ENCODE results near the gene MLF2. TPM values are rescaled to one million over a fixed set of nuclear protein-coding genes. Genes with fewer than 3 reads are reported as not detected.

Gene MLF2
- polyA plus RNA-seq, 1 experiment = 241 TPM

- DNase-seq (ENCODE audit: low read depth, low spot score) = no peak
- ChIA-PET CTCF (no interaction called here), POLR2A (no interaction called here)
- no peaks in the 10 kb centered on the region for H3K9me3 ChIP-seq (ENCODE audit: control insufficient read depth, insufficient read depth, low read length)
- no peak overlapping the region for H3K27ac ChIP-seq (ENCODE audit: low read depth, low read length)
- peaks cover 3% of the 10 kb centered on the region for H3K27me3 ChIP-seq (ENCODE audit: control insufficient read depth, insufficient read depth, low read length)
- H3K4me3 ChIP-seq (ENCODE audit: low read depth, low read length) = peak overlapping the region; percentile 76
- TF ChIP-seq, protein P1, sequence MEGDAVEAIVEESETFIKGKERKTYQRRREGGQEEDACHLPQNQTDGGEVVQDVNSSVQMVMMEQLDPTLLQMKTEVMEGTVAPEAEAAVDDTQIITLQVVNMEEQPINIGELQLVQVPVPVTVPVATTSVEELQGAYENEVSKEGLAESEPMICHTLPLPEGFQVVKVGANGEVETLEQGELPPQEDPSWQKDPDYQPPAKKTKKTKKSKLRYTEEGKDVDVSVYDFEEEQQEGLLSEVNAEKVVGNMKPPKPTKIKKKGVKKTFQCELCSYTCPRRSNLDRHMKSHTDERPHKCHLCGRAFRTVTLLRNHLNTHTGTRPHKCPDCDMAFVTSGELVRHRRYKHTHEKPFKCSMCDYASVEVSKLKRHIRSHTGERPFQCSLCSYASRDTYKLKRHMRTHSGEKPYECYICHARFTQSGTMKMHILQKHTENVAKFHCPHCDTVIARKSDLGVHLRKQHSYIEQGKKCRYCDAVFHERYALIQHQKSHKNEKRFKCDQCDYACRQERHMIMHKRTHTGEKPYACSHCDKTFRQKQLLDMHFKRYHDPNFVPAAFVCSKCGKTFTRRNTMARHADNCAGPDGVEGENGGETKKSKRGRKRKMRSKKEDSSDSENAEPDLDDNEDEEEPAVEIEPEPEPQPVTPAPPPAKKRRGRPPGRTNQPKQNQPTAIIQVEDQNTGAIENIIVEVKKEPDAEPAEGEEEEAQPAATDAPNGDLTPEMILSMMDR (IDR thresholded peaks at IDR 0.05; ENCODE audit: low read depth, low read length) = no peak
These were observed 51.7 kb downstream of the MLF2 start for GRCh38 chr12:6701078-6701768.

DNA sequence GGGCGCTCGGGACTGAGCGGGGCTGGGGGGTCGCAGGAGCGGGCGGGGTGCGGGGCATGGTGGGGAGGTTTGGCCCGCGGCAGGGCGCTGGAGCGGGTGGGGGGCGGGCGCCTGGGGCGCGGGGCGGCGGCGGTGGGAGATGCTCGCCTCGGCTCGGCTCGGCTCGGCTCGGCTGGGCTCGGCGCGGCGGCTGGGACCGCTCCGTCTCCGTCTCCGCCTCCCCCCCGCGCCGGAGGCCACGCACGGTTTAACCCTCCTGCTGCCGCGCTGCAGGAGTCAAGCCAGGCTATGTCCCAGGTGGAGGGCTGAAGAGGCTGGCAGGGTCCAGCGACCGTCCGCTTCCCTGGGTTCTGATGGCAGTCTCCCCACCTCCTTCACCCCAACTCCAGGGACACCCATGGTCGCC, 52.3 kb downstream of the MLF2 start, which contains the start of gene PIANP:
Gene PIANP, minus strand, starts transcription at position 170 of the 406 bp plus-strand sequence. CDS start 2,754 bp downstream, outside the sequence.
- POLR2A ChIA-PET = interaction anchor here (0.7 to 1.2 kb wide), 3 partner anchors 11 to 159 kb away, joined by 4 to 18 read pairs (median 4); partner anchors contain the start of genes COPS7A and ZNF384
- no peak for DNase-seq (ENCODE audit: low read depth, low spot score)
- CTCF ChIA-PET = no interaction called here
- peaks cover 3% of the 10 kb centered on the region for H3K27me3 ChIP-seq (ENCODE audit: control insufficient read depth, insufficient read depth, low read length)
- TF ChIP-seq, protein P1 (IDR thresholded peaks at IDR 0.05; ENCODE audit: low read depth, low read length) = no peak
- no peak within 1 kb of the TSS for H3K27ac ChIP-seq (ENCODE audit: low read depth, low read length)
- H3K9me3 ChIP-seq (ENCODE audit: control insufficient read depth, insufficient read depth, low read length) = no peaks in the 10 kb centered on the region
- peak within 1 kb of the TSS; percentile 76 for H3K4me3 ChIP-seq (ENCODE audit: low read depth, low read length)

GRCh38 chr12:6699989-6700645, 52.8 kb downstream of the MLF2 start:
- DNase-seq (ENCODE audit: low read depth, low spot score) = no peak
- Histone ChIP-seq H3K4me3 (ENCODE audit: low read depth, low read length) (peak overlapping the region; percentile 76), H3K27ac (ENCODE audit: low read depth, low read length) (no peak overlapping the region), H3K27me3 (ENCODE audit: control insufficient read depth, insufficient read depth, low read length) (peaks cover 3% of the 10 kb centered on the region), H3K9me3 (ENCODE audit: control insufficient read depth, insufficient read depth, low read length) (no peaks in the 10 kb centered on the region)
- ChIA-PET CTCF (interaction anchor here (0.6 to 2.6 kb wide), 3 partner anchors 10 to 172 kb away, joined by 3 to 12 read pairs (median 3); no protein-coding TSS in a partner anchor), POLR2A (interaction anchor here (0.6 to 1.2 kb wide), 5 partner anchors 8 to 158 kb away, joined by 3 to 18 read pairs (median 4); partner anchors contain the start of genes COPS7A, NOP2 and ZNF384)
- TF ChIP-seq, protein P1 (IDR thresholded peaks at IDR 0.05; ENCODE audit: low read depth, low read length) = no peak

GRCh38 chr12:6699259-6699988, 53.5 kb downstream of the MLF2 start:
- Histone ChIP-seq H3K4me3 (ENCODE audit: low read depth, low read length) (peak overlapping the region; percentile 76), H3K27me3 (ENCODE audit: control insufficient read depth, insufficient read depth, low read length) (peaks cover 3% of the 10 kb centered on the region), H3K9me3 (ENCODE audit: control insufficient read depth, insufficient read depth, low read length) (no peaks in the 10 kb centered on the region), H3K27ac (ENCODE audit: low read depth, low read length) (no peak overlapping the region)
- TF ChIP-seq, protein P1 (IDR thresholded peaks at IDR 0.05; ENCODE audit: low read depth, low read length) = no peak
- no peak for DNase-seq (ENCODE audit: low read depth, low spot score)
- ChIA-PET CTCF (interaction anchor here (1.2 to 2.6 kb wide), 4 partner anchors 10 to 173 kb away, joined by 3 to 12 read pairs (median 6); partner anchors contain the start of genes MLF2 and ZNF384), POLR2A (interaction anchor here (0.6 to 1.5 kb wide), 7 partner anchors 8 to 158 kb away, joined by 3 to 18 read pairs (median 4); partner anchors contain the start of genes COPS7A, NOP2 and ZNF384)

All from AG04450 (cell line).